K562 (cell line): ENCODE measurements around the gene FAM219B. TPM values are rescaled to one million over a fixed set of nuclear protein-coding genes. Genes with fewer than 3 reads are reported as not detected.

Source experiments
- GTF2E2 ChIP-seq: fragments of 200-800 bp; sonication (Bioruptor generic); IDR thresholded peaks from 2 replicates; pipeline ENCODE4 v1.6.1; 2016; ENCODE audit warnings: missing genetic modification characterization, missing compliant biosample characterization
- MIER1 ChIP-seq: fragments of 450-650 bp; IDR thresholded peaks from 2 replicates; pipeline ENCODE4 v1.6.1; 2016; ENCODE audit warnings: antibody characterized with exemption, mild to moderate bottlenecking, low read depth
- PCBP1 ChIP-seq: fragments of 200-400 bp; formaldehyde crosslinking; IDR thresholded peaks from 2 replicates; pipeline ENCODE4 v1.6.1; 2018; ENCODE audit warnings: mild to moderate bottlenecking, low read depth, low read length; ENCODE audit not compliant: poor library complexity, severe bottlenecking
- UBTF ChIP-seq, 2 experiments: IDR thresholded peaks; 2 replicates each; pipeline ENCODE4 v1.6.1; 2012; ENCODE audit warnings: improper control_type of control experiment in 2 of 2, low read depth in 2 of 2, low read length in 2 of 2, borderline replicate concordance in 1 of 2
- ZZZ3 ChIP-seq: fragments of 450-650 bp; IDR thresholded peaks from 2 replicates; pipeline ENCODE4 v1.6.1; 2016; ENCODE audit warnings: antibody characterized with exemption, mild to moderate bottlenecking, moderate library complexity
- polyA plus RNA-seq, 8 experiments: library from polyadenylated mRNA; depleted of rRNA in 4 of 8; stranded (reverse) in 5 of 8; unstranded in 3 of 8; fragments of >200 nt; fragmentation: Nextera tagmentation in 2 of 8; fragmentation: Illumina TruSeq in 1 of 8; extraction: Ambion mirVana in 2 of 8; extraction: Trizol in 1 of 8; gene quantifications; 2 replicates each; pipeline versions ENCODE4 v1.2.1 to v1.2.3, GENCODE V29; 2011 to 2014; ENCODE audit warnings: inconsistent platforms in 1 of 8, missing spikeins in 1 of 8
- total RNA-seq, 7 experiments: library from RNA; depleted of rRNA in 6 of 7; stranded (reverse); fragments of >200 nt in 6 of 7; fragmentation: Illumina TruSeq in 2 of 7; extraction: Trizol in 2 of 7; gene quantifications; 2 replicates each; pipeline versions ENCODE4 v1.2.1 to v1.2.3, GENCODE V29; 2011 to 2021; ENCODE audit warnings: low replicate concordance in 1 of 7
- TF ChIP-seq, protein P1 (sequence below): fragments of 450-650 bp; IDR thresholded peaks from 2 replicates; pipeline ENCODE4 v1.6.1; 2018; ENCODE audit not compliant: partially characterized antibody

FAM219B gene
- total and polyA plus RNA-seq, 9 of the 15 experiments (the other 6 are each of a cell fraction or from before 2014, with no cell fraction given) = 6.8 to 50.4 (median 29.4) TPM

DNA sequence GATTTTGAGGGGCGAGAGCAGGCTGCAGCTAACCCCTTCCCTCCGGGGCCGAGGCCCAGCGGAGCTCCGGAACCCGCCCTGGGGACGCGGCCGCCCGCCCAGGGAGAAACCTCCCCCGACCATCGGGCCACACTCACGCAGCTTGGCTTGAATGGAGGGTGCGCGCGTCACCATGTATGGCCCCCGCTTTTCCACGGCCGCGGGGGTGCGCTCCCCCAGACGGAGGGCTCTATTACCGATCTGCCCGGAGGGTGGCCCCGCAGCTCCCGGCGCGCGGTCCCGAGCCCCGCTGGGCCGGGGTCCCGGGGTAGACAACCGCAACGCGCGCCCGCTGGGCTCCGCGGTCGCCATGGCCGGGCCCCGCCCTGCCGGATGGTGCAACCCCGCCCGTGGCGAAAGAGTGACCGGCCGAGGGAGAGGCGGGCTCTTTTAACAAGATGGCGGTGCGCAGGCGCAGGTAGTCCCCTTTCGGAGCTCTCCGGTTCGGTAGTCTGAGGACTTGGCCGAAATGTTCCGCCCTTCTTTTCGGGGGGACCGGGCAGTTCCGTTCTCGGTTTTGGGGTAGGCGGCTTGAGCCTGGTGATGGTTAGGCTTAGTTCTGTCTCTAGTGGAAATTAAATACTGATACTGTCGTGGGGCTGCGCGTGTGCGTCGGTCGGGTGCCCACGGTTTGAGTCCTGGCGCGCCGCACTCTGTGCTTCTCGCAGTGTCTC is at the start of gene FAM219B (continued):
- TF ChIP-seq, protein P1, sequence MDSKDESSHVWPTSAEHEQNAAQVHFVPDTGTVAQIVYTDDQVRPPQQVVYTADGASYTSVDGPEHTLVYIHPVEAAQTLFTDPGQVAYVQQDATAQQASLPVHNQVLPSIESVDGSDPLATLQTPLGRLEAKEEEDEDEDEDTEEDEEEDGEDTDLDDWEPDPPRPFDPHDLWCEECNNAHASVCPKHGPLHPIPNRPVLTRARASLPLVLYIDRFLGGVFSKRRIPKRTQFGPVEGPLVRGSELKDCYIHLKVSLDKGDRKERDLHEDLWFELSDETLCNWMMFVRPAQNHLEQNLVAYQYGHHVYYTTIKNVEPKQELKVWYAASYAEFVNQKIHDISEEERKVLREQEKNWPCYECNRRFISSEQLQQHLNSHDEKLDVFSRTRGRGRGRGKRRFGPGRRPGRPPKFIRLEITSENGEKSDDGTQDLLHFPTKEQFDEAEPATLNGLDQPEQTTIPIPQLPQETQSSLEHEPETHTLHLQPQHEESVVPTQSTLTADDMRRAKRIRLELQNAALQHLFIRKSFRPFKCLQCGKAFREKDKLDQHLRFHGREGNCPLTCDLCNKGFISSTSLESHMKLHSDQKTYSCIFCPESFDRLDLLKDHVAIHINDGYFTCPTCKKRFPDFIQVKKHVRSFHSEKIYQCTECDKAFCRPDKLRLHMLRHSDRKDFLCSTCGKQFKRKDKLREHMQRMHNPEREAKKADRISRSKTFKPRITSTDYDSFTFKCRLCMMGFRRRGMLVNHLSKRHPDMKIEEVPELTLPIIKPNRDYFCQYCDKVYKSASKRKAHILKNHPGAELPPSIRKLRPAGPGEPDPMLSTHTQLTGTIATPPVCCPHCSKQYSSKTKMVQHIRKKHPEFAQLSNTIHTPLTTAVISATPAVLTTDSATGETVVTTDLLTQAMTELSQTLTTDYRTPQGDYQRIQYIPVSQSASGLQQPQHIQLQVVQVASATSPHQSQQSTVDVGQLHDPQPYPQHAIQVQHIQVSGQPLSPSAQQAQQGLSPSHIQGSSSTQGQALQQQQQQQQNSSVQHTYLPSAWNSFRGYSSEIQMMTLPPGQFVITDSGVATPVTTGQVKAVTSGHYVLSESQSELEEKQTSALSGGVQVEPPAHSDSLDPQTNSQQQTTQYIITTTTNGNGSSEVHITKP = peak; percentile 25
- TF ChIP-seq UBTF (IDR thresholded peaks at IDR 0.05; ENCODE audit: borderline replicate concordance in 1 of 2, low read depth in 2 of 2, low read length in 2 of 2) (peak in 1 of 2 experiments; percentile 55; a peak in 2 of 4 replicates), GTF2E2 (tag) (0 out of 2 replicates have a peak, but pooled peaks have one; percentile 71), MIER1 (no peak), ZZZ3 (no peak), PCBP1 (peak; percentile 57)
